NCI-H345 (cell line): Measurements from ENCODE around the gene ZFYVE21.

Experiments
- DNase-seq: peaks from one replicate; lab custom pipeline; 2025; lab: John Stamatoyannopoulos, UW

The ZFYVE21 gene

GRCh38 chr14:103737432-103738045 lies 21.9 kb downstream of the ZFYVE21 start:
- no peak for DNase-seq

GRCh38 chr14:103738166-103738565 lies 22.6 kb downstream of the ZFYVE21 start:
- DNase-seq, result no peak

- no peak for DNase-seq
Measured at GRCh38 chr14:103738701-103739451, 23.3 kb downstream of the ZFYVE21 start.

- no peak for DNase-seq
Measured at GRCh38 chr14:103739466-103739792, 23.8 kb downstream of the ZFYVE21 start.

- no peak for DNase-seq
Measured at GRCh38 chr14:103739793-103740501, 24.3 kb downstream of the ZFYVE21 start.

- DNase-seq, result no peak
Measured at GRCh38 chr14:103740991-103741689, 25.5 kb downstream of the ZFYVE21 start.

GRCh38 chr14:103741876-103742275 lies 26.3 kb downstream of the ZFYVE21 start:
- no peak for DNase-seq

- DNase-seq, result no peak
Measured at GRCh38 chr14:103742499-103743255, 27.1 kb downstream of the ZFYVE21 start.

GRCh38 chr14:103743691-103744090 lies 28.1 kb downstream of the ZFYVE21 start:
- DNase-seq, result no peak

GRCh38 chr14:103744621-103745395 lies 29.2 kb downstream of the ZFYVE21 start:
- no peak for DNase-seq

GRCh38 chr14:103745424-103745823 lies 29.8 kb downstream of the ZFYVE21 start:
- no peak for DNase-seq

GRCh38 chr14:103746701-103747100 lies 31.1 kb downstream of the ZFYVE21 start:
- no peak for DNase-seq

GRCh38 chr14:103748534-103748857 lies 32.9 kb downstream of the ZFYVE21 start:
- DNase-seq, result no peak

GRCh38 chr14:103749452-103749851 lies 33.8 kb downstream of the ZFYVE21 start:
- no peak for DNase-seq

GRCh38 chr14:103749860-103750259 lies 34.2 kb downstream of the ZFYVE21 start:
- no peak for DNase-seq

- DNase-seq, result no peak
Measured at GRCh38 chr14:103753774-103754173, 38.2 kb downstream of the ZFYVE21 start.

- DNase-seq, result no peak
Measured at GRCh38 chr14:103755060-103755459, 39.5 kb downstream of the ZFYVE21 start.

- no peak for DNase-seq
Measured at GRCh38 chr14:103758059-103758776, 42.6 kb downstream of the ZFYVE21 start.

GRCh38 chr14:103762036-103762435 lies 46.4 kb downstream of the ZFYVE21 start:
- DNase-seq, result no peak

- no peak for DNase-seq
Measured at GRCh38 chr14:103762541-103762940, 46.9 kb downstream of the ZFYVE21 start.
